Mesenteric fat pad (tissue), 1 donor: ENCODE measurements around the gene AKR1B15. TPM values are rescaled to one million over a fixed set of nuclear protein-coding genes. Genes with fewer than 3 reads are reported as not detected.
"Not testable (repeated sequence)": the region's sequence is repeated elsewhere in the genome, so short reads cannot be mapped to it uniquely, and the experiment has no call there.

Source experiments
- DNase-seq: peaks from one replicate; pipeline ENCODE4 v3.0.0-alpha.2; 2020; ENCODE audit warnings: low spot score
- long read RNA-seq: library from polyadenylated mRNA; unstranded; transcript quantifications from one replicate; pipeline ENCODE4 v2.0.0, GENCODE V29; 2020
- total RNA-seq: library from RNA; stranded (reverse); fragmentation: NEBNext Ultra II Directional; extraction: Animal tissue kit (Norgen Biotek cat#: 25700); gene quantifications from one replicate; pipeline ENCODE4 v1.2.1, GENCODE V29; 2021
- donor health status: DM: yes; HTN: yes; CAD: no.

Gene AKR1B15
- total RNA-seq, result 2.3 TPM
- long read RNA-seq, partial matches to known transcripts, result 0 of 1 reads
- long read RNA-seq, other reads (novel, unspliced or antisense), result 1 of 1 reads

- DNase-seq, result no peak
Measured at GRCh38 chr7:134548877-134549276, at the start of gene AKR1B15. Gene AKR1B15 (plus strand): TSS chr7:134549110. CDS start chr7:134564620, 15,510 bp downstream.

GRCh38 chr7:134500406-134500805 lies 48.5 kb upstream of the AKR1B15 start:
- DNase-seq, result no peak

GRCh38 chr7:134500982-134501381 lies 47.9 kb upstream of the AKR1B15 start:
- no peak for DNase-seq

GRCh38 chr7:134502463-134503371 lies 46.2 kb upstream of the AKR1B15 start:
- no peak for DNase-seq

- DNase-seq, result no peak
Measured at GRCh38 chr7:134504660-134505164, 44.2 kb upstream of the AKR1B15 start.

GRCh38 chr7:134505856-134506255 lies 43.1 kb upstream of the AKR1B15 start:
- no peak for DNase-seq

GRCh38 chr7:134509010-134509409 lies 39.9 kb upstream of the AKR1B15 start:
- DNase-seq, result no peak

GRCh38 chr7:134510646-134511045 lies 38.3 kb upstream of the AKR1B15 start:
- no peak for DNase-seq

GRCh38 chr7:134512271-134512670 lies 36.6 kb upstream of the AKR1B15 start:
- no peak for DNase-seq

GRCh38 chr7:134513169-134513752 lies 35.6 kb upstream of the AKR1B15 start:
- no peak for DNase-seq

GRCh38 chr7:134514106-134514505 lies 34.8 kb upstream of the AKR1B15 start:
- no peak for DNase-seq

- DNase-seq, result no peak
Measured at GRCh38 chr7:134514663-134515062, 34.2 kb upstream of the AKR1B15 start.

- DNase-seq, result no peak
Measured at GRCh38 chr7:134515569-134516468, 33.1 kb upstream of the AKR1B15 start.

- DNase-seq, result no peak
Measured at GRCh38 chr7:134520130-134520529, 28.8 kb upstream of the AKR1B15 start.

- no peak for DNase-seq
Measured at GRCh38 chr7:134522601-134523000, 26.3 kb upstream of the AKR1B15 start.

GRCh38 chr7:134525449-134525848 lies 23.5 kb upstream of the AKR1B15 start:
- not testable (repeated sequence) for DNase-seq

- DNase-seq, result not testable (repeated sequence)
Measured at GRCh38 chr7:134526552-134527248, 22.2 kb upstream of the AKR1B15 start.

GRCh38 chr7:134527979-134528371 lies 20.9 kb upstream of the AKR1B15 start:
- no peak for DNase-seq

- no peak for DNase-seq
Measured at GRCh38 chr7:134528749-134529148, 20.2 kb upstream of the AKR1B15 start.

GRCh38 chr7:134530460-134530859 lies 18.4 kb upstream of the AKR1B15 start:
- DNase-seq, result no peak
